ENCODE results near the gene KANSL3.

- TF ChIP-seq CTCF (IDR thresholded peaks at IDR 0.05) = no peak
- no peak for TF ChIP-seq POLR2A (IDR thresholded peaks at IDR 0.05)
- no peak for TF ChIP-seq EP300 (IDR thresholded peaks at IDR 0.05)
Measured at GRCh38 chr2:96565111-96565510, 73.0 kb downstream of the KANSL3 start.
